Fibroblast of lung (primary cell): ENCODE data around the gene USP46.

Experiments used
- EZH2 ChIP-seq: IDR thresholded peaks from 2 replicates; pipeline ENCODE4 v1.5.1; 2012; ENCODE audit warnings: low read length, control low read depth, mild to moderate bottlenecking; ENCODE audit errors: missing control alignments
- TF ChIP-seq, protein P1 (sequence below), 2 donors: IDR thresholded peaks in 1 of 2; conservative IDR thresholded peaks in 1 of 2; 1 replicate in 1 of 2; 2 replicates in 1 of 2; pipeline ENCODE4 v1.5.1; 2011 to 2012; ENCODE audit warnings: low read length in 2 of 2, control low read depth in 1 of 2, inconsistent platforms in 1 of 2, low read depth in 1 of 2, mild to moderate bottlenecking in 1 of 2

GRCh38 chr4:52614241-52614640 lies 44.9 kb downstream of the USP46 start:
- TF ChIP-seq, protein P1, sequence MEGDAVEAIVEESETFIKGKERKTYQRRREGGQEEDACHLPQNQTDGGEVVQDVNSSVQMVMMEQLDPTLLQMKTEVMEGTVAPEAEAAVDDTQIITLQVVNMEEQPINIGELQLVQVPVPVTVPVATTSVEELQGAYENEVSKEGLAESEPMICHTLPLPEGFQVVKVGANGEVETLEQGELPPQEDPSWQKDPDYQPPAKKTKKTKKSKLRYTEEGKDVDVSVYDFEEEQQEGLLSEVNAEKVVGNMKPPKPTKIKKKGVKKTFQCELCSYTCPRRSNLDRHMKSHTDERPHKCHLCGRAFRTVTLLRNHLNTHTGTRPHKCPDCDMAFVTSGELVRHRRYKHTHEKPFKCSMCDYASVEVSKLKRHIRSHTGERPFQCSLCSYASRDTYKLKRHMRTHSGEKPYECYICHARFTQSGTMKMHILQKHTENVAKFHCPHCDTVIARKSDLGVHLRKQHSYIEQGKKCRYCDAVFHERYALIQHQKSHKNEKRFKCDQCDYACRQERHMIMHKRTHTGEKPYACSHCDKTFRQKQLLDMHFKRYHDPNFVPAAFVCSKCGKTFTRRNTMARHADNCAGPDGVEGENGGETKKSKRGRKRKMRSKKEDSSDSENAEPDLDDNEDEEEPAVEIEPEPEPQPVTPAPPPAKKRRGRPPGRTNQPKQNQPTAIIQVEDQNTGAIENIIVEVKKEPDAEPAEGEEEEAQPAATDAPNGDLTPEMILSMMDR (conservative IDR thresholded peaks at IDR 0.05 in 1 of 2, IDR thresholded peaks at IDR 0.05 in 1 of 2; ENCODE audit: low read depth in 1 of 2, low read length in 2 of 2) = no peak
- TF ChIP-seq EZH2 = no peak
